ENCODE data around the gene BGN. TPM values are rescaled to one million over a fixed set of nuclear protein-coding genes. Genes with fewer than 3 reads are reported as not detected.

BGN gene
- total RNA-seq, 1 experiment from 2014 or later = 1.2 TPM

GRCh38 chrX:153519569-153520286 is 24.9 kb downstream of the BGN start:
- Histone ChIP-seq H3K27me3 (ENCODE audit: insufficient read depth, low read length) (peaks cover 13% of the 10 kb centered on the region; the same call in 1 of the 2 replicates), H3K27ac (ENCODE audit: insufficient read length, low read depth, low read length) (no peak overlapping the region), H2BK15ac (ENCODE audit: low read depth, low read length) (no peak overlapping the region), H3K4me1 (ENCODE audit: insufficient read depth, low read length) (no peaks in the 10 kb centered on the region), H3K4me2 (ENCODE audit: insufficient read depth, insufficient read length, low read length) (no peak overlapping the region), H4K20me1 (ENCODE audit: control insufficient read depth, insufficient read depth, insufficient read length) (no peaks in the 10 kb centered on the region), H3K4ac (ENCODE audit: low read depth, low read length) (no peak overlapping the region), H2BK12ac (ENCODE audit: insufficient read length, low read depth, low read length) (no peak overlapping the region), H3K9me3 (ENCODE audit: control insufficient read depth, low read depth, low read length) (peaks cover 43% of the 10 kb centered on the region), H3K18ac (ENCODE audit: insufficient read length, low read depth, low read length) (no peak overlapping the region), H4K5ac (ENCODE audit: insufficient read length, low read depth, low read length) (no peak overlapping the region), H3K9ac (ENCODE audit: extremely low read depth, insufficient read length, low read length) (no peak overlapping the region), H3K79me2 (ENCODE audit: insufficient read depth, low read length) (no peaks in the 10 kb centered on the region), H2AFZ (ENCODE audit: low read length) (no peak overlapping the region), H3K79me1 (ENCODE audit: insufficient read depth, low read depth, low read length, poor library complexity, severe bottlenecking) (no peaks in the 10 kb centered on the region), H3K56ac (ENCODE audit: insufficient read length, low read depth, low read length) (no peak overlapping the region), H3K23me2 (ENCODE audit: insufficient read length, low read depth, low read length, poor library complexity, severe bottlenecking) (peaks cover 4% of the 10 kb centered on the region), H4K91ac (ENCODE audit: insufficient read length, low read depth, low read length) (no peak overlapping the region), H2BK5ac (ENCODE audit: insufficient read length, low read length) (no peak overlapping the region), H2AK5ac (ENCODE audit: insufficient read length, low read length) (no peak overlapping the region), H2BK20ac (ENCODE audit: low read depth, low read length, poor library complexity, severe bottlenecking) (no peak overlapping the region), H4K8ac (replicated peaks; ENCODE audit: insufficient read length, low read depth, low read length) (no peak overlapping the region), H3K14ac (ENCODE audit: insufficient read depth, low read length) (no peak overlapping the region), H3T11ph (ENCODE audit: low read length) (no peak overlapping the region), H2BK120ac (ENCODE audit: low read depth, low read length, poor library complexity, severe bottlenecking) (no peak overlapping the region), H3K23ac (ENCODE audit: insufficient read length, low read depth, low read length) (no peak overlapping the region)
- peaks cover 4 to 8% (median 4%) of the 10 kb centered on the region in 3 experiments; a peak in 6 of 7 replicates for H3K36me3 Mint-ChIP-seq (ENCODE audit: insufficient read depth in 1 of 3, low read depth in 3 of 3)
- 0 out of 4 replicates have a peak, but pooled peaks cover 0 to 4% of the 10 kb centered on the region in 2 experiments for H3K4me1 Mint-ChIP-seq
- no peak overlapping the region for H3K4me3 Mint-ChIP-seq
- WGBS (ENCODE audit: extremely low coverage, insufficient read length, low lambda C conversion rate) = no CpG with 5 or more reads among the region's 21 CpGs
- H3K9me3 Mint-ChIP-seq = peaks cover 59 to 61% of the 10 kb centered on the region in 2 experiments
- DNase-seq = no peak
- no peak overlapping the region for H3K27ac Mint-ChIP-seq
- no peak for TF ChIP-seq CTCF (conservative IDR thresholded peaks at IDR 0.05)
- peaks cover 66% of the 10 kb centered on the region for H3K27me3 Mint-ChIP-seq (ENCODE audit: low read depth)
